ENCODE results near the gene KLRC1. TPM values are rescaled to one million over a fixed set of nuclear protein-coding genes. Genes with fewer than 3 reads are reported as not detected.
A peak's percentile ranks its signal among the peaks of the same experiment; 100 is the strongest.
"Not testable (repeated sequence)": the region's sequence is repeated elsewhere in the genome, so short reads cannot be mapped to it uniquely, and the experiment has no call there.

KLRC1 gene
- total and polyA plus RNA-seq, 5 donors from 2014 or later, result 0.17 to 0.24 TPM; not detected in 3

GRCh38 chr12:10420334-10420733, 32.8 kb downstream of the KLRC1 start, which contains the start of gene KLRC3:
Gene KLRC3 (minus strand): TSS chr12:10420595. CDS start chr12:10420550, 45 bp downstream.
- H3K27me3 ChIP-seq (ENCODE audit: control insufficient read depth, insufficient read depth, low read length); H3K4me1 Mint-ChIP-seq; ATAC-seq (ENCODE audit: low read depth in 2 of 2); H3K36me3 Mint-ChIP-seq; H3K4me3 Mint-ChIP-seq; H3K27me3 Mint-ChIP-seq; H3K36me3 ChIP-seq (ENCODE audit: control insufficient read depth, insufficient read depth, low read length); H3K27ac ChIP-seq (ENCODE audit: insufficient read depth, low read length, poor library complexity, severe bottlenecking); H3K4me1 ChIP-seq (ENCODE audit: control insufficient read depth, insufficient read depth, low read length, poor library complexity, severe bottlenecking); H3K9me3 Mint-ChIP-seq; DNase-seq; H3K27ac Mint-ChIP-seq; H3K9me3 ChIP-seq (ENCODE audit: control insufficient read depth in 2 of 2, low read length in 2 of 2); H3K4me3 ChIP-seq (ENCODE audit: low read depth, low read length): not testable (repeated sequence)

GRCh38 chr12:10409392-10409791, 43.8 kb downstream of the KLRC1 start, which contains the start of gene KLRC4:
Gene KLRC4 (minus strand): TSS chr12:10409757. CDS start chr12:10409575, 182 bp downstream.
- Histone ChIP-seq H3K9me3 (ENCODE audit: control insufficient read depth in 2 of 2, low read length in 2 of 2) (no peaks in the 10 kb centered on the region), H3K4me1 (ENCODE audit: control insufficient read depth, insufficient read depth, low read length, poor library complexity, severe bottlenecking) (no peaks in the 10 kb centered on the region), H3K4me3 (ENCODE audit: low read depth, low read length) (no peak within 1 kb of the TSS), H3K27ac (ENCODE audit: insufficient read depth, low read length, poor library complexity, severe bottlenecking) (no peak within 1 kb of the TSS), H3K36me3 (ENCODE audit: control insufficient read depth, insufficient read depth, low read length) (no peaks in the 10 kb centered on the region), H3K27me3 (ENCODE audit: control insufficient read depth, insufficient read depth, low read length) (peaks cover 7% of the 10 kb centered on the region)
- H3K27ac Mint-ChIP-seq, result no peak within 1 kb of the TSS
- peaks cover 0 to 4% (median 0%) of the 10 kb centered on the region in 7 donors for H3K9me3 Mint-ChIP-seq
- H3K4me1 Mint-ChIP-seq, result no peaks in the 10 kb centered on the region
- ATAC-seq (ENCODE audit: low read depth in 2 of 2) (no peak), DNase-seq (no peak)
- no peak within 1 kb of the TSS for H3K4me3 Mint-ChIP-seq
- H3K27me3 Mint-ChIP-seq, result peaks cover 12% of the 10 kb centered on the region
- no peaks in the 10 kb centered on the region for H3K36me3 Mint-ChIP-seq

GRCh38 chr12:10408842-10409241, 44.3 kb downstream of the KLRC1 start:
- DNase-seq (no peak), ATAC-seq (ENCODE audit: low read depth in 2 of 2) (no peak)
- Histone ChIP-seq H3K9me3 (ENCODE audit: control insufficient read depth in 2 of 2, low read length in 2 of 2) (no peaks in the 10 kb centered on the region), H3K27me3 (ENCODE audit: control insufficient read depth, insufficient read depth, low read length) (peaks cover 7% of the 10 kb centered on the region), H3K27ac (ENCODE audit: insufficient read depth, low read length, poor library complexity, severe bottlenecking) (no peak overlapping the region), H3K36me3 (ENCODE audit: control insufficient read depth, insufficient read depth, low read length) (no peaks in the 10 kb centered on the region), H3K4me3 (ENCODE audit: low read depth, low read length) (no peak overlapping the region), H3K4me1 (ENCODE audit: control insufficient read depth, insufficient read depth, low read length, poor library complexity, severe bottlenecking) (no peaks in the 10 kb centered on the region)
- H3K36me3 Mint-ChIP-seq, result no peaks in the 10 kb centered on the region
- no peak overlapping the region for H3K4me3 Mint-ChIP-seq
- peaks cover 0 to 4% (median 0%) of the 10 kb centered on the region in 7 donors for H3K9me3 Mint-ChIP-seq
- no peaks in the 10 kb centered on the region for H3K4me1 Mint-ChIP-seq
- H3K27ac Mint-ChIP-seq, result no peak overlapping the region
- H3K27me3 Mint-ChIP-seq, result peaks cover 12% of the 10 kb centered on the region

GRCh38 chr12:10406725-10407124, 46.5 kb downstream of the KLRC1 start:
- Mint-ChIP-seq H3K27me3 (peaks cover 5% of the 10 kb centered on the region), H3K27ac (no peak overlapping the region), H3K36me3 (no peaks in the 10 kb centered on the region), H3K9me3 (peaks cover 0 to 4% (median 0%) of the 10 kb centered on the region in 7 donors), H3K4me3 (no peak overlapping the region), H3K4me1 (no peaks in the 10 kb centered on the region)
- Histone ChIP-seq H3K4me3 (ENCODE audit: low read depth, low read length) (no peak overlapping the region), H3K36me3 (ENCODE audit: control insufficient read depth, insufficient read depth, low read length) (no peaks in the 10 kb centered on the region), H3K4me1 (ENCODE audit: control insufficient read depth, insufficient read depth, low read length, poor library complexity, severe bottlenecking) (no peaks in the 10 kb centered on the region), H3K27me3 (ENCODE audit: control insufficient read depth, insufficient read depth, low read length) (peaks cover 10% of the 10 kb centered on the region), H3K9me3 (ENCODE audit: control insufficient read depth in 2 of 2, low read length in 2 of 2) (no peaks in the 10 kb centered on the region), H3K27ac (ENCODE audit: insufficient read depth, low read length, poor library complexity, severe bottlenecking) (no peak overlapping the region)
- DNase-seq (no peak), ATAC-seq (ENCODE audit: low read depth in 2 of 2) (no peak)

- Mint-ChIP-seq H3K27me3 (no peaks in the 10 kb centered on the region), H3K4me1 (no peaks in the 10 kb centered on the region), H3K36me3 (no peaks in the 10 kb centered on the region), H3K4me3 (no peak overlapping the region), H3K27ac (no peak overlapping the region), H3K9me3 (peaks cover 0 to 4% (median 0%) of the 10 kb centered on the region in 7 donors)
- H3K9me3 ChIP-seq (ENCODE audit: control insufficient read depth in 2 of 2, low read length in 2 of 2), result no peaks in the 10 kb centered on the region
- H3K36me3 ChIP-seq (ENCODE audit: control insufficient read depth, insufficient read depth, low read length), result no peaks in the 10 kb centered on the region
- no peak for DNase-seq
- no peak overlapping the region for H3K27ac ChIP-seq (ENCODE audit: insufficient read depth, low read length, poor library complexity, severe bottlenecking)
- H3K4me1 ChIP-seq (ENCODE audit: control insufficient read depth, insufficient read depth, low read length, poor library complexity, severe bottlenecking), result no peaks in the 10 kb centered on the region
- H3K27me3 ChIP-seq (ENCODE audit: control insufficient read depth, insufficient read depth, low read length), result peaks cover 8% of the 10 kb centered on the region
- no peak overlapping the region for H3K4me3 ChIP-seq (ENCODE audit: low read depth, low read length)
- ATAC-seq (ENCODE audit: low read depth in 2 of 2), result no peak
Measured at GRCh38 chr12:10405294-10405693, 47.9 kb downstream of the KLRC1 start.

GRCh38 chr12:10404798-10405197, 48.4 kb downstream of the KLRC1 start:
- no peak overlapping the region for H3K4me3 Mint-ChIP-seq
- H3K4me1 Mint-ChIP-seq, result no peaks in the 10 kb centered on the region
- no peaks in the 10 kb centered on the region for H3K27me3 Mint-ChIP-seq
- Histone ChIP-seq H3K27ac (ENCODE audit: insufficient read depth, low read length, poor library complexity, severe bottlenecking) (no peak overlapping the region), H3K9me3 (ENCODE audit: control insufficient read depth in 2 of 2, low read length in 2 of 2) (no peaks in the 10 kb centered on the region), H3K36me3 (ENCODE audit: control insufficient read depth, insufficient read depth, low read length) (no peaks in the 10 kb centered on the region), H3K4me1 (ENCODE audit: control insufficient read depth, insufficient read depth, low read length, poor library complexity, severe bottlenecking) (no peaks in the 10 kb centered on the region), H3K27me3 (ENCODE audit: control insufficient read depth, insufficient read depth, low read length) (peaks cover 8% of the 10 kb centered on the region), H3K4me3 (ENCODE audit: low read depth, low read length) (no peak overlapping the region)
- H3K9me3 Mint-ChIP-seq, result peaks cover 0 to 4% (median 0%) of the 10 kb centered on the region in 7 donors
- H3K27ac Mint-ChIP-seq, result no peak overlapping the region
- ATAC-seq (ENCODE audit: low read depth in 2 of 2) (no peak), DNase-seq (no peak)
- H3K36me3 Mint-ChIP-seq, result no peaks in the 10 kb centered on the region

- no peak for DNase-seq
- Mint-ChIP-seq H3K4me3 (no peak overlapping the region), H3K4me1 (peaks cover 0 to under 1% (median 0%) of the 10 kb centered on the region in 4 donors)
Measured at GRCh38 chr12:10400829-10401228, 52.3 kb downstream of the KLRC1 start.

GRCh38 chr12:10398168-10398567, 55.0 kb downstream of the KLRC1 start:
- Mint-ChIP-seq H3K4me1 (peaks cover 0 to 4% (median 0%) of the 10 kb centered on the region in 4 donors), H3K27ac (peak overlapping the region in 1 of 3 donors; percentile 0), H3K36me3 (no peaks in the 10 kb centered on the region), H3K27me3 (peaks cover 10% of the 10 kb centered on the region), H3K9me3 (no peaks in the 10 kb centered on the region), H3K4me3 (no peak overlapping the region)
- no peak overlapping the region for H3K27ac ChIP-seq (ENCODE audit: insufficient read depth, low read length, poor library complexity, severe bottlenecking)
- H3K4me3 ChIP-seq (ENCODE audit: low read depth, low read length), result no peak overlapping the region
- H3K9me3 ChIP-seq (ENCODE audit: control insufficient read depth in 2 of 2, low read length in 2 of 2), result no peaks in the 10 kb centered on the region
- no peaks in the 10 kb centered on the region for H3K4me1 ChIP-seq (ENCODE audit: control insufficient read depth, insufficient read depth, low read length, poor library complexity, severe bottlenecking)
- peaks cover 3% of the 10 kb centered on the region for H3K27me3 ChIP-seq (ENCODE audit: control insufficient read depth, insufficient read depth, low read length)
- no peaks in the 10 kb centered on the region for H3K36me3 ChIP-seq (ENCODE audit: control insufficient read depth, insufficient read depth, low read length)
- DNase-seq (no peak), ATAC-seq (ENCODE audit: low read depth in 2 of 2) (no peak)

More at GRCh38 chr12:10400829-10401228, 52.3 kb downstream of the KLRC1 start:
- Histone ChIP-seq H3K4me1 (ENCODE audit: control insufficient read depth, insufficient read depth, low read length, poor library complexity, severe bottlenecking) (no peaks in the 10 kb centered on the region), H3K36me3 (ENCODE audit: control insufficient read depth, insufficient read depth, low read length) (no peaks in the 10 kb centered on the region), H3K9me3 (ENCODE audit: control insufficient read depth in 2 of 2, low read length in 2 of 2) (no peaks in the 10 kb centered on the region), H3K27ac (ENCODE audit: insufficient read depth, low read length, poor library complexity, severe bottlenecking) (no peak overlapping the region), H3K27me3 (ENCODE audit: control insufficient read depth, insufficient read depth, low read length) (peaks cover 3% of the 10 kb centered on the region), H3K4me3 (ENCODE audit: low read depth, low read length) (no peak overlapping the region)
- Mint-ChIP-seq H3K36me3 (no peaks in the 10 kb centered on the region), H3K27ac (no peak overlapping the region), H3K9me3 (peaks cover 0 to 4% (median 0%) of the 10 kb centered on the region in 7 donors), H3K27me3 (peaks cover 5% of the 10 kb centered on the region)
- no peak for ATAC-seq (ENCODE audit: low read depth in 2 of 2)

Measured in CD4-positive, CD25-positive, alpha-beta regulatory T cell (primary cell).